Stimulated activated CD8-positive, alpha-beta memory T cell treated with anti-CD3 and anti-CD28 coated beads, Interleukin-4, amount 100 ng/mL, for 4 hours (primary cell): ENCODE measurements around the gene HSDL1.

Experiments used
- DNase-seq, 2 donors: peaks; one replicate each; pipeline ENCODE4 v3.0.0-alpha.2; 2020; ENCODE audit warnings: low read depth in 2 of 2, low spot score in 1 of 2

HSDL1 gene

DNA sequence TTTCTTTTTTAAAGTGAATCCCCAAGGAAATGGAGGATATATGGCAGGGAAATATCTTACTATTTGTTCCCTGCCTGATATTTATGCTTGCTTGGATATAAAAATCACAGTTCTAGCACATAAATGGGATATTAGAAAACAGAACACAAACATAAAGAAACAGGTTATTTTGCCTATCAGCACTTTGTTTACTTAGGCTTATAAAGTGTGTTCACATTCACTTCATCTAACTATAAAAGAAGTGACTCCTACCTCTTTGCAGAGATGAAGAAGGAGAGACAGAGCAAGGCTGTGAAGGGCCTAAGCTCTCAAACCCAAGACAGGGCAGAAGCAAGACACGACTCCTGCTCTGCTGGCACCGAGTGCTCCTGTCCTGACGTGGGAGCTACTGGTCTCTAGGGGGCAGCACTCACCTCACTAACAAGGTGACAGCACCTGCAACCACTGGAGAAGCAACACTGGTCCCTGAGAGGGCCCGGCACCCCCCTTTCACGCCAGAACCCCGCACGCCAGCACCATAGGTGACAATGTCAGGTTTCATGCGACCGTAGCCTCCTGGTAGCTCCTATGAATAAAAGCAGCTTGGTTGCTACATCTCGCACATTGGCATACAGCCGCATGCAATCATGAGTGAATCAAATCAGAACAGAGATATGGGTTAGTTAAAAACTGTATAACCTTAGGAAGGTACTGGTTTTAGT is 60.3 kb downstream of the HSDL1 start:
- DNase-seq, result peak; percentile 30 to 41

DNA sequence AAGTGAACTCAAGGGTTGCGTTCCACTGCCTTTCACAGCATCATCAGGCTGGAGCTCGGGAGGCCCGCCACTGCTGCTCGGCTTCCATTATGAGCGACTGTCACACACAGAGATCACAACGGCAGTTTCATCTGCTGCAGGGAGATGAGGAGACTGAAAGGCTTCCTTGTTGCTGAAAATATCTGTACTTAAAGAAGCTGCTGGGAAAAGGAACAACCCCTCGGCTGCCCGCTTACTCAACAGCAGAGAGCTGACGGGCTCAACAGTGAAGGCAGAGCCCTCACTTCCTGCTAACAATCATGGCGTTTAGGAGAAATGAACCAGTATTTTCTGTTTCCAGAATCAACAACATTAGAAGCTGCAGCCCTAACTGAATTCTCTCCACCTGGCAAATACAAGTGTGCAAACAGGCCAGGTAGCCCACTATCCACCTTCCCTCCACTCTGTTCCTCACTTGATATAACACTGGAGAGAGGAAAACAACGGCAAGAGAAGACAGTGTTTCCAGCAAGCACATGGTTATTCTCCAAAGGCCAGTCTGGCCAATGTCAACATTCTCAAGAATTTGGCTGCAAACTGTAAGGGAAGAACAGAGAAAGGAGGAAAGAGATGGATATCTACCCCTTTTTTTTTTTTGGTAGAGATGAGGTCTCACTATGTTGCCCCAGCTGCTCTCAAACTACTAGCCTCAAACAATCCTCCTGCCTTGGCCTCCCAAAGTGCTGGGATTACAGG is 62.0 kb downstream of the HSDL1 start:
- no peak for DNase-seq

DNA sequence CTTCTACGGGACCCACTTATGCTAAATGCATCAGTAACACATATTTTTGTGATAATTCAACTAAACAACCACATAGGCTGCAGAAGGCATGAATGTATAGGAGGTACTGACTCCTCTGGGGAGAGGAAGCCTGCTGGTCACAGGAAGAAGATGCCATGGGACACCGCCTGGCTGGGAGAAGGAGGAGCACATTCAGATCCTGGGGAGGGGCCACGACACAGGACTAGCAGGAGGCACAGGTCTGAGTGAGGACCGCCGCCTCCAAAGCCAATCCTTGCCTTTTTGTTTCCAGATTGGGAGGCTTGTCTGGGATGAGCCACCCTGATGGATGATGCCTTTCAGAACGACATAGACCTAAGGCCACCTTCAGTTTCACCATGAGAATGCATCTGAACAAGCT is 62.9 kb downstream of the HSDL1 start:
- DNase-seq, result no peak

DNA sequence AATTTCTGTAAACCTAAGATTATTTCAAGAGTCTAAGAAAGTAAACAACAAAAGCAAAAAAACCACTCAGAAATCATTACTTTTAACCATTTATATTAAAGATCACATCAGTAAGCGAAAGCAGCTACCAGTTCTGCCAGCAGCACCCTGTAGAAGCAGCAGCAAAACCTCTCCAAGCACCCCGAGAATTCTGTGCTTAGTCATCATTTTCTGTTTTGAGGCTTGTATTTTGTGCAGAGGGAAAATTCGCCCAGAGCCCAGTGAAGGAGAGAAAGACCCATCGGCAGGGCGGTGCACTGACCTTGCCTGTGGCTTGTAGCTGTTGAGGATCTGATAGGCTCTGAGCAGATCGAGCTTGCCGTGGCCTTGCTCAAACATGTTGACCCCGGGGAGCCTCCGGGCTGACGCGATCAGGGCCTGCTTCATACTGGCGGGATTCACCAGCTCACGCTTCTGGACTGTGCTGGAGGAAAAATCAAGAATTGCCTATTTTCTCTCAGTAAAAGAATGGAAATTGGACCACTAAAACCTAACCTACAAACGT is 63.5 kb downstream of the HSDL1 start:
- DNase-seq, result no peak

DNA sequence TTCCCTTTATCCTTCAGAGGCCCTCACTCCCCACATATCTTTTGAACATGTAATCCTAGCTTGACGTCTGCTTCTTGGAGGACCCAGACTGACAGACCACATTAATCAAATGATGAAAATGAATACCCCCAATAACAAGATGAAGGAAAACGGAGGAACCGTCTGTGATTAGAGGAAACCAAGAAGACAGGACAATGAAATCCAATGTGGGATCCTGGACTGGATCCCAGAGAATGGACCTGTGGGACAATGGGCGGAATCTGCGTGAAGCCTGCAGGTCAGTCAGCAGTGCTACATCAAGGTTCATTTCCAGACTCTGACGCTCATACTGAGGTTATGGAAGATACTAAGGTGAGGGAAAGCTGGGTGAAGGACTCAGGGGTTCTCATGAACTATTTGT is 64.2 kb downstream of the HSDL1 start:
- no peak for DNase-seq

DNA sequence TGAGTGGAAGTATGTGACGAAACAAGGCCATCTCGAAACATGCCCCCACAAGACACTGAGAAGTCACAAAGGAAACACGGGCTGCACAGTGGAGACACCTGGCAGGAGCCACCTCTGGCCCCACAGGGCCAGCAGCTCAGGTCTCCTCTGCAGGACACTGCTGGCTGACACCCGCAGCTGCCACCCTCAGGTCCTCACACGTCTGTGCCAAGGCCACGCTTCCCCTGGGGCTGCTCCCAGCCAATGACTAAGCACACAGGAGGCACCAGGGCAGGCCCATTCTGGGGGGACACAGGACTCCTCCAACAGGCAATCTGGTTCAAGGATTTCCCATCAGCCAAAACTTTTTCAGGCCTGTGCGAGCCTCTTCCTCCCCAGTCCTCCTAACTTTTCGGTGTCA is 64.6 kb downstream of the HSDL1 start:
- no peak for DNase-seq

DNA sequence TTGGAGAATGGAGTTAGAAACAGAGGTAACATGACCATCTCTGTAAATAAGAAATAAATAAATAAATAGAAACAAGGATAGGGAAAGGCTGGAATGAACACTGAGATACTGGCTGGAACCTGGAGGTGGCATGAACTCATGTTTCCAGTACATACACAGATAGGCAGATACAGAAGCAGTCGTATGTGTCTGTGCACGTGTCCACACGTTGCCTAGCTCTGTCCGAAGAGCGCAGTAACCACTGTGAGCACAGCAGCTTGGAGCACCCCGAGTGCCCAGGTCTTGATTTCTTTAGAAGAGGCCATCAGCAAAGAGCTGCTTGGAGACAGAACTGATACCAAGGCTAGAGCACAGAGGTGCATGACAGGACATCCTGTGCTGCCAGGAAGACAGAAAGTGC is 65.3 kb downstream of the HSDL1 start:
- DNase-seq, result no peak

DNA sequence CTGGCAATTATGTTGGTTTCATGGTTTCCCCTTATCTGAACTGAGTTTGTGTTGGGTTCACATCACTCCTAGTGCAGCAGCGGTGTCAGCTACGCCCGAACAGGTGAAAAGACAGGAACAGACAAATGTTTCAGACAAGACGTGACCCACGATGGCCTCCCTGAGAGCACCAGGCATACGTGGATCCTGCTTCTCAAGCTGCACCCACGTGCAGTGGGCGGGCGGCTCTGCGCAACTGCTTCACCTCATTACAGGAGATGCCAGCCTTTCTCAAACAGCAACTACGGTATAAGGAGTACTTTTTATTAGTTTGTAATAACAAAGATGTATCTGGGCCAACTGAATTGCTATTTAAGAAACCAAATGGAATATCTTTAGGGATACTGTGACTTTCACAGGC is 69.6 kb downstream of the HSDL1 start:
- DNase-seq, result no peak

DNA sequence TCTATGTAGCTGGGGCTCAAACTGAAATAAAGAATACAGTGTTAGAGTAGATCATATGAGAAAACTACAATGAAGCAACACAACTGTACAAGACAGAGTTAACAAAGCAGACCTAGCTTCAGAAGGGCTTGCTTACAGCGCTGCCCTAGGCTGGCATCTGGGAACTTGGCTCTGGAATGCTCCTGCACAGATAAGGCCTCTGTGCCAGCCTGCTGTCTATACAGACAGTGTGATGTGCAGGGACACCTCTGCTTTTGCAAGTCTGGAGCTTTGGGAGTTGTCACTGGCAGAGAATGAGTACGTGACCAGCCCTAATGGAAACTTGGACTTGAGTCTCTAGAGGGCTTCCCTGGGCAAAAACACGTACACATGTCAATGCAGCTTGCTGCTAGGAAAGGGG is 70.3 kb downstream of the HSDL1 start:
- DNase-seq, result no peak
